ENCODE measurements around the gene ADSS1.

DNA sequence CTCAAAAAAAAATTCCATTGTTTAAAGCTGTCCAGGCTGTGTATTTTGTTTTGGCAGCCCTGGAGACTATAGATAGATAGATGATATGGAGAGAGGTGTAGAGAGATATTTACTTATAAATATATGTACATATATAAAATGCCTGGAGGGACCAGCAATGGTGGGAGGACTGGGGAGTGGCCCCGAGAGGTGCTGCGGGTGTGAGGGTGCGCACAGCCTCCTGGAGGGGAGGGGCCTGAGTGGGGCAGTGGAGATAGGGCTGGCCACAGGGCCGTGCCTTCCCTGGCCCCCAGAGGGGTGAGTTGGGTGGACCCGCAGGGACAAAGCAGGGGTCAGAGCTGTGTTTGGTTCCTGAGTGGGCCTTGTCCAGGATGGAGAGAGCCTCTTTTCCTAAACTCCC lies 6.5 kb downstream of the ADSS1 start:
- TF ChIP-seq, protein P1, sequence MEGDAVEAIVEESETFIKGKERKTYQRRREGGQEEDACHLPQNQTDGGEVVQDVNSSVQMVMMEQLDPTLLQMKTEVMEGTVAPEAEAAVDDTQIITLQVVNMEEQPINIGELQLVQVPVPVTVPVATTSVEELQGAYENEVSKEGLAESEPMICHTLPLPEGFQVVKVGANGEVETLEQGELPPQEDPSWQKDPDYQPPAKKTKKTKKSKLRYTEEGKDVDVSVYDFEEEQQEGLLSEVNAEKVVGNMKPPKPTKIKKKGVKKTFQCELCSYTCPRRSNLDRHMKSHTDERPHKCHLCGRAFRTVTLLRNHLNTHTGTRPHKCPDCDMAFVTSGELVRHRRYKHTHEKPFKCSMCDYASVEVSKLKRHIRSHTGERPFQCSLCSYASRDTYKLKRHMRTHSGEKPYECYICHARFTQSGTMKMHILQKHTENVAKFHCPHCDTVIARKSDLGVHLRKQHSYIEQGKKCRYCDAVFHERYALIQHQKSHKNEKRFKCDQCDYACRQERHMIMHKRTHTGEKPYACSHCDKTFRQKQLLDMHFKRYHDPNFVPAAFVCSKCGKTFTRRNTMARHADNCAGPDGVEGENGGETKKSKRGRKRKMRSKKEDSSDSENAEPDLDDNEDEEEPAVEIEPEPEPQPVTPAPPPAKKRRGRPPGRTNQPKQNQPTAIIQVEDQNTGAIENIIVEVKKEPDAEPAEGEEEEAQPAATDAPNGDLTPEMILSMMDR (IDR thresholded peaks at IDR 0.05): no peak
- TF ChIP-seq ZFX (IDR thresholded peaks at IDR 0.05; ENCODE audit: borderline replicate concordance): no peak
